Globus pallidus (tissue), 1 donor: Measurements from ENCODE around the gene DFFB.

Experiments
- DNase-seq: peaks from one replicate; pipeline ENCODE4 v3.0.0-alpha.2; 2015; ENCODE audit warnings: low spot score

DFFB gene

DNA sequence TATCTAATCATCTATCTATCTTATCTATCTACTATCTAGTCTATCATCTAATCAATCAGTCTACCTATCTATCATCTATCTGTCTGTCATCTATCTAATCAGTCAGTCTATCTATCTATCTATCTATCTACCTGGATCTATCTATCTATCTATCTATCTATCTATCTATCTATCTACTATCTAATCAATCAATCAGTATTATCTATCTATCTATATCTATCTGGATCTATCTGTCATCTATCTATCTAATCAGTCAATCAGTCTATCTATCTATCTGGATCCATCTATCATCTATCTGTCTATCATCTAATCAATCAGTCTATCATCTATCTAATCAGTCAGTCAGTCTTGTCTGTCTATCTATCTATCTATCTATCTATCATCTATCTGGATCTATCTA lies 69.7 kb downstream of the DFFB start:
- no peak for DNase-seq

DNA sequence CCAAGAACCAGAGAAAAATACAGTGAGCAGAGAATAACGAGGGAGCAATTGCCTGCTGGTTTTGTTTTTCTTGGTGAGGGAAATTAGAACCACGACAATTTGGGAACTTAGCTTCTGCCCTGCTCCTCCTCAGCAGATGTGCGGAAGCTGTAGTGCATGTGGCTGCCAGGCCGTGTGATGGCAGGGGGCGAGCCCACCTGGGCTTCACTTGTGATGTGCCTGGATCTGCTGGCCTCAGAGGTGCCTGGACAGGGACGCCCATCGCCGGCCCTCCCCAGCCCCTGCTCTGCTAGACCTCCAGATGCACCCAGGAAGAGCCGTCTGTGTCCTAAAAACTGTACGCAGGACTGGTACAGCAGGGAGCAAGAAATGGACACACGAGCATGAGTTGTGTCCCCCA lies 71.3 kb downstream of the DFFB start:
- DNase-seq = no peak

DNA sequence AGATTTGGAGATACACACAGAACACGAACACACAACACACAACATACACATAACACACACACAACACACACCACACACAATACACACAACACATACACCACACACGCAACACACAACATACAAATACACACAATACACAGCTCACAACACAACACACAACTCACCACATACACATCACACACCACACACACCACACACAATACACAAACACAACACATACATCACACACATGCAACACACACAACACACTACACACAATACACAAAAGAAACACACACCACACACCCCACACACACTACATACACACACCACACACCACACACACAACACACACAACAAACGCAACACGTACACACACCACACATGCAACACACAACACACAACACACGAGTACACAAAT lies 71.8 kb downstream of the DFFB start:
- no peak for DNase-seq

DNA sequence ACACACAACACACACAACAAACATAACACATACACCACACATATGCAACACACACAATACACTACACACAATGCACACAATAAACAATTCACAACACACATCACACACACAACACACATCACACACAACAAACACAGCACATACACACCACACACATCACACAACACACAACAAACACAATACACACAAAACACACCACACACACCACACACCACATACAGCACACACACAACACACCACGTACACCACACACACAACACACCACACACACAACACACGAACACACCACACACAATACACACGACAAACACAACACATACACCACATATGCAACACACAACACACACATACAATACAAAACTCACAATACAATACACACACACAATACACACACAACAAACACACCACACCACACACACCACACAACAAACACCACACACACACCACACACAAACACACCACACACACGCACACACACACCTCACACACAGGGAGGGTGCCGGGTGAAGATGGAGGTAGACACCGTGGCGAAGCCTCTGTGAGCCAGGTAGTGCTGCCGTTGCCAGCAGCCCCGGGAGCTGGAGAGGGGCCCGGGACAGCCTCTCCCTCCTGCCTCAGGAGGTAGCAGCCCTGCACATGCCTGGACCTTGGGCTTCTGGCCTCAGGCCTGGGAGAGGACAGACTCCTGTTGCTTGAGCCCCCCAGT lies 73.2 kb downstream of the DFFB start:
- DNase-seq = no peak

DNA sequence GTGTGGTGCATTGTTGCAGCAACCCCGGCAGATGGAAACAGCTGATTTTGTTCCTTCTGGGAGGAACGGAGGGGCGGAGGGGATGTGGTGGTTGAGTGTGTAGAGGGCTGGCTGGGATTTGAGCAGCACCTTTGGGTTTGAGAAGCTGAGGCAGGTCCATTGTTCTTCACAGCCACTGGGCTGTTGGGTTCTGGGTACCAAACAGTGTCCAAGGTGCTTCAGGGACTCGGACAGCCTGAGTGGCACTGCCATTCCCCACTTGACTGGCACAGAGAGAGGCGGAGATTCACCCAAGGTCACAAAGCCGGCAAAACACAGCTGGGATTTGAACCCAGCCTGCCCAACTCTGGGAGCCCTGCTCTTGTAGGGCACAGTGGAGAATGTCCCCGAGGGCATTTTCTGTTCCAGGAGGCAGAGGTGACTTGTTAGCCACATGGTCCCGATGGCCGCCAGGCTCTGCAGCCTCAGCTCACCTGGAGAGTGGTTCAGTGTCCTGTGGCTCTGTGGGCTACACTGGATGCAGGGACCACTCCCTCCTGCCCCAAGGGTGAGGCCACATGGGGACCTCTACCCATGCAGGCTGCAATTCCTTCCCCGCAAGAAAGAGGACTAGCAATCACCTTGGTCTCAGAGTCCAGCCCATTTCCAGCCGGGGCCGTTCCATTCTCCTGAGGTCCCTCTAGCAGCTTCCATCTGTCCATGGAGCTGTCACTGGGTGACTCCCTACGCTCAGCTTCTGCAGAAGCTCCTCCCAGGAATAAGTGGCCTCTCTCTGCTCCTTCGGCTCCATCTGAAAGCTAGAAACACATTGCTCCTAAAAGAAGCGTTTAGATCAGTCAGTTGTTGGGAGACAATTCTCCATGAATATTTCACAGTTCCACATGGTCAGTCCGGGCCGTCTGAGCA lies 74.0 kb downstream of the DFFB start:
- DNase-seq = no peak

DNA sequence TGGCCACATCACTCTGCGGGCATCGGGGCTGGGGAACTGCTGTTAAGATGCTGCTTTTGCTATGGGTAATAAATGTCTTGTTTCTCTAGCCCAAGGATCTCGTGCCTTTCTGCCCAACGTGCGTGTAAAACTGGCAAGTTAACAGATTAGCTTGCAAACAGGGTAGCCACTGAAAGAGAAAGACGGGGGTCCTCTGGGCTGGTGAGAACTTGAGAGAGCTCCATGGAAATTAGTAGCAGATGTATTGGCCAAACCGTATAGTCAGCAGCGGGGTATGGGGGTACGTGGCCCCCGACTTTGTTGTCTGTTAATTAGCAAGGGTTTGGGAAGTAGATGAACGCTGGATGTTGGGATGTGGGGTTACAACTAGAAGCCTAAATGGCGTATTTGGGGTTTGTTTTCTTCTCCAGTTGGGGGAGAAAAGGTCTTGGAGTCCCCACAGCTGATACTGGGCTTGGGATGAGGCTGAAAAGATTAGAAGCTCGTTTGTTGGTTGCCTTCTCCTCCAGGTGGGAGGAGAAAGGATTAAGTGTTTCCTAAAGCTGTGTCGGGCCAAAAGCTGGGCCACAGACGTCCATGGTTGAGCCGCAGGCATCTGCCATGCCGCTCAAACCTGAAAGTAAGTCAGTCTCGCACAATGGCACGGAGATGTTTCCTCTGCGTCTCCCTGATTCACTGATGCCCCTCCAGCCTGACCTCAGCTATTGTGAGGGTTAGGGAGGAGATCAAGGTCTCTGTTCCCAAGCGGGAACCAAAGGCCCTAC lies 75.1 kb downstream of the DFFB start:
- DNase-seq = no peak
